Effector memory CD4-positive, alpha-beta T cell (primary cell): ENCODE data around the gene S100A14.
"Not testable (repeated sequence)": the region's sequence is repeated elsewhere in the genome, so short reads cannot be mapped to it uniquely, and the experiment has no call there.

Experiments used
- DNase-seq, 3 donors: peaks; one replicate each; pipeline ENCODE4 v3.0.0-alpha.2; 2020
- H3K27ac ChIP-seq: 2 replicates; pipeline ENCODE4 v1.7.0; 2013; ENCODE audit warnings: mild to moderate bottlenecking, low read length, moderate library complexity; ENCODE audit not compliant: insufficient read depth, poor library complexity, severe bottlenecking
- H3K27me3 ChIP-seq: replicated peaks from 2 replicates; pipeline ENCODE4 v1.7.0; 2013; ENCODE audit warnings: mild to moderate bottlenecking, low read length; ENCODE audit not compliant: insufficient read depth, control insufficient read depth, poor library complexity, severe bottlenecking
- H3K36me3 ChIP-seq: 2 replicates; pipeline ENCODE4 v1.7.0; 2013; ENCODE audit warnings: mild to moderate bottlenecking, low read length, moderate library complexity; ENCODE audit not compliant: control insufficient read depth, insufficient read depth
- H3K4me1 ChIP-seq: 2 replicates; pipeline ENCODE4 v1.7.0; 2013; ENCODE audit warnings: low read length, mild to moderate bottlenecking; ENCODE audit not compliant: control insufficient read depth, insufficient read depth, poor library complexity, severe bottlenecking
- H3K4me3 ChIP-seq: 2 replicates; pipeline ENCODE4 v1.7.0; 2013; ENCODE audit warnings: low read length, low read depth, mild to moderate bottlenecking; ENCODE audit not compliant: insufficient read depth, poor library complexity, severe bottlenecking
- H3K9me3 ChIP-seq: 2 replicates; pipeline ENCODE4 v1.7.0; 2013; ENCODE audit warnings: mild to moderate bottlenecking, low read length, moderate library complexity; ENCODE audit not compliant: control insufficient read depth

Gene S100A14

DNA sequence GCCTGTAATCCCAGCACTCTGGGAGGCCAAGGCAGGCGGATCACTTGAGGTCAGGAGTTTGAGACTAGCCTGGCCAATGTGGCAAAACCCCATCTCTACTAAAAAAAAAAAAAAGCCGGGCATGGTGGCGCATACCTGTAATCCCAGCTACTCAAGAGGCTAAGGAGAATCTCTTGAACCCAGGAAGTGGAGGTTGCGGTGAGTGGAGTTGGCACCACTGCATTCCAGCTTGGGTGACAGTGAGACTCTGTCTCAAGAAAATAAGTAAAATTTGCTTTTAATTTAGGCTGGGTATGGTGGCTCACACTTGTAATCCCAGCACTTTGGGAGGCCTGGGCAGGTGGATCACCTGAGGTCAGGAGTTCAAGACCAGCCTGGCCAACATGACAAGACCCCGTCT is 24.1 kb upstream of the S100A14 start:
- H3K27me3 ChIP-seq, H3K4me1 ChIP-seq, H3K4me3 ChIP-seq, DNase-seq, H3K9me3 ChIP-seq, H3K27ac ChIP-seq: not testable (repeated sequence)
- peaks cover 90% of the 10 kb centered on the region for H3K36me3 ChIP-seq

DNA sequence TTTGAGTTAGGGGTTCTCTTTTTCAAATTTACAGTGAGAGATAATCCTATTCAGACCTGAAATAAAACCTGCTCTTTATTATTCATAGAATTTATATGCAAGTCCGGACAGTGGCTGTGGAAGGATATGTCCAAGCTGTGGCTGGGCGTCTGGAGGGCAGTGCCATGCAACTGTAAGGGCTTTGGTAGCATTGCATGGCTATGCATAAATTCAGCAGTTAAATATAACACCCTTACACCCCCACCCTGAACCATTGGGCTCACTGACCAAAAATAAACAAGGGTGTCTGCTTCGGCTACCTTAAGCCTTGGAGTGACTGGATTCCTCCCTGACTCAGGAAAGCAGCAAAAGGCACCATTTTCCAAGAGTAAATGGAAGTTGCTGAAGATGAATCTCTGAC is 23.2 kb upstream of the S100A14 start:
- H3K36me3 ChIP-seq, result peaks cover 81% of the 10 kb centered on the region
- no peaks in the 10 kb centered on the region for H3K27me3 ChIP-seq
- peaks cover 7% of the 10 kb centered on the region for H3K4me1 ChIP-seq
- H3K27ac ChIP-seq, result no peak overlapping the region
- DNase-seq, result no peak
- no peaks in the 10 kb centered on the region for H3K9me3 ChIP-seq
- H3K4me3 ChIP-seq, result no peak overlapping the region

DNA sequence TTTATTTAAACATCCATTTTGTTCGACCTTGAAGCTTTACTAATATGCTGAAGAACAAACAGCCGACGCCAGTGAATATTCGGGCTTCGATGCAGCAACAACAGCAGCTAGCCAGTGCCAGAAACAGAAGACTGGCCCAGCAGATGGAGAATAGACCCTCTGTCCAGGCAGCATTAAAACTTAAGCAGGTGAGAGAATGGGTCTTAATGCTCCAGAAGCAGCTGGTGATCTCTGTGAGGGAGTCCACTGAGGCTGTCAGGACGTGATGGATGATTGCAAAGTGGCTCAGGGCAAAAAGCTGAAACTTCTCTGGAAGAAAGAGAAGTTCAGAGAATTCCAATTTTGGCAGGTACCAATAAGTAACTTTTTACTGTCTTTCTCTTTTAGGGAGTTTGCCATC is 22.1 kb upstream of the S100A14 start:
- no peak overlapping the region for H3K4me3 ChIP-seq
- no peak overlapping the region for H3K27ac ChIP-seq
- peaks cover 7% of the 10 kb centered on the region for H3K4me1 ChIP-seq
- no peak for DNase-seq
- H3K9me3 ChIP-seq, result no peaks in the 10 kb centered on the region
- H3K36me3 ChIP-seq, result peaks cover 71% of the 10 kb centered on the region
- no peaks in the 10 kb centered on the region for H3K27me3 ChIP-seq

DNA sequence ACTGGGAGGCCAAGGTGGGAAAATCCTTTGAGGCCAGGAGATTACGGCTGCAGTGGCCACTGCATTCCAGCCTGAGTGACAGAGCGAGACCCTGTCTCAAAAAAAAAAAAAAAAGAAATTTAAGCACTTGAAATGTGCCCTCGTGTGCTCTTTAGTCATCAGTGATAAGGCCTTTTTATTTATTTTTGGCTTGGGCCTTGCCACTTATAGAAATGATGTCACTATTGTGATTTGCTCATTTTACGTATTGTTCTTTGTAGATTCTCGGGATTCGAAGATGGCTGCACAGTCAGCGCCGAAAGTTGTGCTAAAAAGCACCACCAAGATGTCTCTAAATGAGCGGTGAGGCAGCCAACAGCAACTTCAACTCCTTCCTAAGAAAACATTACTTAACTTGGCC is 20.2 kb upstream of the S100A14 start:
- no peaks in the 10 kb centered on the region for H3K27me3 ChIP-seq
- no peak overlapping the region for H3K27ac ChIP-seq
- DNase-seq, result no peak
- no peak overlapping the region for H3K4me3 ChIP-seq
- peaks cover 7% of the 10 kb centered on the region for H3K4me1 ChIP-seq
- no peaks in the 10 kb centered on the region for H3K9me3 ChIP-seq
- H3K36me3 ChIP-seq, result peaks cover 52% of the 10 kb centered on the region

DNA sequence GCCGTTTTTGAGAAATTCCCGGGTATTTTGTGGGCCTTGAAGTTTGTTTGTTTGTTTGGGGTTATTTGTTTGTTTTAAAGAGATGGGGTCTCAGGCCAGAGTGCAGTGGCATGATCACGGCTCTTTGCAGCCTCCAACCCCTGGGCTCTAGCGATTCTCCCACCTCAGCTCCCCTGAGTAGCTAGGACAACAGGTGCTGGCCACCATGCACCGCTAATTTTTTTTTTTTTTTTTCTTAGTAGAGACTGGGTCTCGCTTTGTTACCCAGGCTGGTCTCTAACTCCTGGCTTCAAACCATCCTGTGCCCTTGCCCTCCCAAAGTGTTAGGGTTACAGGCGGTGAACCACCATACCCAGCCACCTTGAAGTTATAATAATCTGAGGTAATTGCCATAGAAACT is 19.7 kb upstream of the S100A14 start:
- no peaks in the 10 kb centered on the region for H3K27me3 ChIP-seq
- H3K4me1 ChIP-seq, result peaks cover 7% of the 10 kb centered on the region
- H3K9me3 ChIP-seq, result no peaks in the 10 kb centered on the region
- H3K4me3 ChIP-seq, result peak overlapping the region; percentile 78
- peaks cover 48% of the 10 kb centered on the region for H3K36me3 ChIP-seq
- no peak overlapping the region for H3K27ac ChIP-seq
- no peak for DNase-seq

DNA sequence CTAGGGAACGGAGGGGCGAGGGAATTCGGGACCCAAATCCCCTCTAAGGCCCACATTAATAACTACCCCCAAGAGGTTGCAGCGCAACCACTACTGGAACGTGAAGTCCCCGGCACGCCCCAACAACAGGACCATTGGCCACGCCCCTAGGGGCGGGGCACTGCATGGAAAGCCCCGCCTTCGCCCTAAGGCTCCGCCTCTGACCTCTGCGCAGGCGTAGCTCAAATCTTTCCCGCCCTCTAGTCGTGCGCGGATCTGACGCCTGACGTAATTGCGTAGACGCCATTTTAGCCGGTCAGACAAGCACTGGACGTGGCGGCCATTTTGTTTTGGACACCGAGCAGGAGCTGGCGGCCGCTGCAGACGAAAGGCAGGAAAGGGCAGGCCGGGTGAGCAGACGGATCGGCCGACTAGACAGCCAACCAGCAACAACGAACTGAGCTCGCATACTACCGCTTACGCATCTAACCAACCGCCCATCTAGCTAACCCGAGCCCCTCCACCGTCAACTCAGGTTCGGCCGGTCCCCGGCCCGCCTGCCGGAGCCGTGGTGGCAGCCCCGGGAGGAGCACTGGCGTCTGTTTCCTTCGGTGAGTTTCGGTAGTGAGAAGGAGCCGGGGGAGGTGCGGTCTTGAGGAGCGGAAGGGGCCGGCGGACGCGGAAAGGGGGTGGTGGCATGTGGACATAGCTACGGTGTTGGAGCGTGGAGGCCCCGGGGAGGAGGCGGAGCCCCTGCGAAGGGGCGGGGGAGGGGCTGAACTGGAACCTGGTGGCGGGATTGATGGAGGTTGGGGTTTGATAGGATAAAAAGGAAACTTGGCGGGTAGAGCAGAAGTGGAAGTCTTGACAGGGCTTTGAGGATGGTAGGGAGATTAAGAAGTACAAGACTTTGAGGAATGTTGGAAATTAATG is 17.9 kb upstream of the S100A14 start, which contains the start of gene CHTOP:
Gene CHTOP (plus strand): TSS at position 313 of the 912 bp plus-strand sequence. CDS start 2,523 bp downstream, outside the sequence.
- Histone ChIP-seq H3K36me3 (peaks cover 29% of the 10 kb centered on the region), H3K27ac (peak within 1 kb of the TSS; percentile 99), H3K4me3 (peak within 1 kb of the TSS; percentile 78), H3K27me3 (no peaks in the 10 kb centered on the region), H3K4me1 (peaks cover 7% of the 10 kb centered on the region), H3K9me3 (no peaks in the 10 kb centered on the region)
- peak; percentile 91 to 95 (median 94) for DNase-seq

DNA sequence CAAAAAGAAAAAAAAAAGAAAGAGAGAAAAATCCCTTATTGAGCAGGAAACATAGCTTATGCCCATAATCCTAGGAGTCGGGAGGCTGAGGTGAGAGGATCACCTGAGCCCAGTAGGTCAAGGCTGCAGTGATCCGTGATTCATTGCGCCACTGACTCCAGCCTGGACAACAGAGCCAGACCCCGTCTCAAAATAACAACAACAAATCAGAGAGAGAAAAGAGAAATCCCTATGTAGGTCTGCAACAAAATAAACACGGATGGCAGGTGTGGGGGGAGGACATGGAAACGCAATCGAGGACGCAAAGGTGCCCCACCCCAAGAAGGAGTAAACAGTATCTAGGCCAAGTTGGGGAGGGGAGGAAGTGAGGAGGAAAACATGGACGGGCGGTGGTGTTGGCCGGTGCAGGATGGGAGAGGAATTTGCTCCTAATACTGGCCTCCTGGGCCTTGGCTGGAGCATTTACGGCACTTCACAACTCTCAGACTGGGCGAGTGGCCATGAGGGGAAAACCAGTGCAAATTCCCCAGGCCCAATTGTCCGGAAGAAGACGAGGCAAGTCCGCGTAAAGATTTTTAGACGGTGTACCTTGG is 17.1 kb upstream of the S100A14 start:
- Histone ChIP-seq H3K27me3 (no peaks in the 10 kb centered on the region), H3K27ac (peak overlapping the region; percentile 99), H3K36me3 (peaks cover 21% of the 10 kb centered on the region), H3K4me1 (peaks cover 7% of the 10 kb centered on the region), H3K9me3 (no peaks in the 10 kb centered on the region), H3K4me3 (no peak overlapping the region)
- no peak for DNase-seq

DNA sequence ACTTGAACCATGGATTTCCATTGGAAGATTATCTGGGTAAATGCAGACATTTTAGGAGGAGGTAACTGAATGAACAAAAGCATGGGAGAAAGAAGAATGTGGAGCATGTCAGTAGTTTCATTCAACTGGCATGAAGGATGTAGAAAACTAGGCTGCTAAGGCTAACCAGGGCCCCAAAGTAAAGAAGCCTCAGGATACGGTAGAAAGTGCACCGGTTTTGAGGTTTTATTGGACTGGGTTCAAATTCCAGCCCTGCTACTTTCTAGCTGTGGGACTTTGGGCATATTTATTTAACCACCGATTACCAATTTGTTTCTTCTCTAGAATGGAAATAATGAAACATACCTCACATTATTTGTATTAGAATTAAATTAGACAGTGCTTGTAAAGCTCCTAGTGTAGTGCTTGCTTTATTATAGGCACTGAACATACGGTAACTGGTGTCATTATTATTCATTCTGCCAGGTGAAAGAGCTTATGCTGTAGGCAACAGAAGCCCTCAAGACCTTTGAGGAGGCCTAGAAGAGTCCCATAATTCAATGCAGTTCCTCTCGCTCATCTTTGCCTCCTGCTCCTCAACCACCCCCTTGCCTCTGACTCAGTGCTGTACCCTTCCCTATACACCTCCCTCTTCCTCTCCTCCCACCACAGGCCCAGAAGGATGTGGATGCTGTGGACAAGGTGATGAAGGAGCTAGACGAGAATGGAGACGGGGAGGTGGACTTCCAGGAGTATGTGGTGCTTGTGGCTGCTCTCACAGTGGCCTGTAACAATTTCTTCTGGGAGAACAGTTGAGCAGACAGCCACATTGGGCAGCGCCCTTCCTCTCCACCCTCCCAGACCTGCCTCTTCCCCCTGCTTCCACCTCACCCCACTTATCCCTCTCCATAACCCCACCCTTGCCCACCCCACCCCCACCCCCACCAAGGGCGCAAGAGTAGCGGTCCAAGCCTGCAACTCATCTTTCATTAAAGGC is 15.2 kb upstream of the S100A14 start:
- DNase-seq, result no peak
- peaks cover 3% of the 10 kb centered on the region for H3K36me3 ChIP-seq
- no peaks in the 10 kb centered on the region for H3K9me3 ChIP-seq
- H3K4me3 ChIP-seq, result no peak overlapping the region
- peaks cover 7% of the 10 kb centered on the region for H3K4me1 ChIP-seq
- no peaks in the 10 kb centered on the region for H3K27me3 ChIP-seq
- H3K27ac ChIP-seq, result no peak overlapping the region

DNA sequence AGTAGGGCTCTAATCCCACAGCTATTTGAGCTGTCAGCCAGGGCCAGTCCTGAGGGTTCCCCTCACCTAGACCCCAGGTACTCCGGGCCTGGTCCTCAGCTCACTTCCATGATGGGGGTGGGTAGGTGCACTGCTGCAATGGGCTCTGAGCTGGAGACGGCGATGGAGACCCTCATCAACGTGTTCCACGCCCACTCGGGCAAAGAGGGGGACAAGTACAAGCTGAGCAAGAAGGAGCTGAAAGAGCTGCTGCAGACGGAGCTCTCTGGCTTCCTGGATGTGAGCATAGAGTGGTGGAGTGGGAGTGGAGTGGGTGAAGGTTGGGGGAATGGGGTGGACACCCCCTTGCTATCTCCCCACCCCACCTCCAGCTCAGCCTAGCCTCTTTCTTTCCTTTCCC is 14.3 kb upstream of the S100A14 start:
- Histone ChIP-seq H3K4me1 (peaks cover 5% of the 10 kb centered on the region), H3K27ac (no peak overlapping the region), H3K27me3 (no peaks in the 10 kb centered on the region), H3K36me3 (no peaks in the 10 kb centered on the region), H3K9me3 (no peaks in the 10 kb centered on the region), H3K4me3 (no peak overlapping the region)
- no peak for DNase-seq
